Ascending aorta (tissue), 2 donors: ENCODE results near the gene RASL11B. TPM values are rescaled to one million over a fixed set of nuclear protein-coding genes. Genes with fewer than 3 reads are reported as not detected.

ENCODE experiments used
- DNase-seq, 2 donors: peaks; one replicate each; pipeline ENCODE4 v3.0.0-alpha.2; 2019; ENCODE audit warnings: low spot score in 2 of 2
- H3K27ac ChIP-seq, 2 donors: fragments of 200-600 bp; sonication (generic); one replicate each; pipeline ENCODE4 v1.5.1; 2016 to 2017; ENCODE audit warnings: mild to moderate bottlenecking in 1 of 2
- H3K27me3 ChIP-seq: fragments of 200-600 bp; sonication (generic); one replicate; pipeline ENCODE4 v1.5.1; 2017
- H3K36me3 ChIP-seq, 2 donors: fragments of 200-600 bp; sonication (generic); one replicate each; pipeline ENCODE4 v1.5.1; 2016
- H3K4me1 ChIP-seq, 2 donors: fragments of 200-600 bp; sonication (generic); one replicate each; pipeline ENCODE4 v1.5.1; 2016 to 2017; ENCODE audit warnings: mild to moderate bottlenecking in 1 of 2
- H3K4me3 ChIP-seq, 2 donors: fragments of 200-600 bp; sonication (generic); one replicate each; pipeline ENCODE4 v1.5.1; 2016 to 2017; ENCODE audit warnings: mild to moderate bottlenecking in 1 of 2
- H3K9me3 ChIP-seq, 2 donors: fragments of 200-600 bp; sonication (generic); one replicate each; pipeline ENCODE4 v1.5.1; 2016
- CTCF ChIP-seq, 3 experiments: fragments of 200-600 bp in 2 of 3; fragments of 450-650 bp in 1 of 3; sonication (generic) in 2 of 3; IDR thresholded peaks; one replicate each; pipeline ENCODE4 v1.5.1; 2016 to 2019; ENCODE audit warnings: antibody characterized with exemption in 3 of 3, mild to moderate bottlenecking in 1 of 3, moderate library complexity in 1 of 3
- intact Hi-C: fragments of 100-400 bp; cut with DNase I; formaldehyde crosslinking; loops from one replicate; pipeline ENCODE4 v1.15.1; 2023
- total RNA-seq: library from RNA; depleted of rRNA; stranded (reverse); fragments of >200 nt; gene quantifications from one replicate; pipeline ENCODE4 v1.1.0, GENCODE V29; 2016

RASL11B gene
- total RNA-seq, 1 donor from 2014 or later: not detected

- Histone ChIP-seq H3K36me3 (no peaks in the 10 kb centered on the region), H3K9me3 (no peaks in the 10 kb centered on the region), H3K27me3 (no peaks in the 10 kb centered on the region), H3K27ac (no peak overlapping the region), H3K4me3 (no peak overlapping the region), H3K4me1 (no peaks in the 10 kb centered on the region)
- no peak for DNase-seq
- intact Hi-C loops: loop anchor here (5.0 kb wide), 1 partner anchor 1645 kb away; no protein-coding TSS in a partner anchor
- TF ChIP-seq CTCF (IDR thresholded peaks at IDR 0.05): no peak
Observed at GRCh38 chr4:52841682-52842456, 20.2 kb upstream of the RASL11B start.

- Histone ChIP-seq H3K27ac (no peak overlapping the region), H3K4me1 (no peaks in the 10 kb centered on the region), H3K4me3 (no peak overlapping the region), H3K27me3 (no peaks in the 10 kb centered on the region), H3K36me3 (no peaks in the 10 kb centered on the region), H3K9me3 (no peaks in the 10 kb centered on the region)
- no peak for DNase-seq
- TF ChIP-seq CTCF (IDR thresholded peaks at IDR 0.05): no peak
- intact Hi-C loops: loop anchor here (5.0 kb wide), 1 partner anchor 1645 kb away; no protein-coding TSS in a partner anchor
Observed at GRCh38 chr4:52842792-52843191, 19.3 kb upstream of the RASL11B start.

DNA sequence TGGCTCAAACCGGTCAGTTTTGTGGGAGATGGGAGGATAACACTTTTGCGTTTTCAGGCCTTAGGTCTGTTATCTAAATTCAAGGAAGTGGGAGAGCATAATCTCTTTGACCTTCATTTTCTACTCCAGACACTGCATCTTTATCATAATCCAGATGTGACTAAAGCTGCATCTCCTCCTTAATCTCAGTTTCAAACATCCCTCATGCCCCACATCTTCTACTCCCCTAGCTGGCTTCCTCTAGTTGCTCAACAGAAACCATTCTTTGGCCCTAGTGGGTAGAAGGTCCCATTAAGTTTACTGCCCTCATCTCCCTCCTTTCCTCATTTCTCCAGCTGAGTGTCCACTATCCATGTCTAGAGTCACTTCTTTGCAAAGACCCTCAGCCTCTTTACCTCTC is 18.8 kb upstream of the RASL11B start:
- Histone ChIP-seq H3K36me3 (no peaks in the 10 kb centered on the region), H3K9me3 (no peaks in the 10 kb centered on the region), H3K27ac (no peak overlapping the region), H3K4me1 (no peaks in the 10 kb centered on the region), H3K4me3 (no peak overlapping the region), H3K27me3 (no peaks in the 10 kb centered on the region)
- DNase-seq: no peak
- TF ChIP-seq CTCF (IDR thresholded peaks at IDR 0.05): no peak
- intact Hi-C loops: loop anchor here (5.0 kb wide), 1 partner anchor 1644 kb away; no protein-coding TSS in a partner anchor

- Histone ChIP-seq H3K27ac (no peak overlapping the region), H3K4me1 (no peaks in the 10 kb centered on the region), H3K27me3 (no peaks in the 10 kb centered on the region), H3K36me3 (no peaks in the 10 kb centered on the region), H3K4me3 (no peak overlapping the region), H3K9me3 (no peaks in the 10 kb centered on the region)
- no peak for DNase-seq
- TF ChIP-seq CTCF (IDR thresholded peaks at IDR 0.05): no peak
- intact Hi-C loops: loop anchor here (5.0 kb wide), 1 partner anchor 1643 kb away; no protein-coding TSS in a partner anchor
Observed at GRCh38 chr4:52843958-52844357, 18.2 kb upstream of the RASL11B start.

DNA sequence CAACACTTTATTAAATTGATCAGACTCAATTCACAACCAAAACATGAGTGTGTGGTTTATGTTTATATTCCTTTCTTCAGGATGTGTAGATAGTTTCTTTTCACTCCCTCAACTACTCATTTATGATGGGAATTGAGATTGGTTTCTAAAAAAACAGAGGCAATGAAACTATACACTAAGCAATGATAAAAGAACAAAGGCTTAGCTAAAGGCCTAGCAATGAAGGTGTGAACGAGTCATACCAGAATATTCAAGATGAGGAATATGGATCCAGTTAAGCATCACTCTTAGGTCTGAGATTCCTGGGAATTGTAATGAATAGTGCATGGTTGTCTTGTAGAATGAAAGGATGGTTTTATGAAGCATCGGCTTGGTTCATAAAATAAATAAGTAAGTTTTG is 17.5 kb upstream of the RASL11B start:
- no peak overlapping the region for H3K27ac ChIP-seq
- no peaks in the 10 kb centered on the region for H3K9me3 ChIP-seq
- no peak for TF ChIP-seq CTCF (IDR thresholded peaks at IDR 0.05)
- no peak for DNase-seq
- H3K4me1 ChIP-seq: no peaks in the 10 kb centered on the region
- H3K27me3 ChIP-seq: no peaks in the 10 kb centered on the region
- no peak overlapping the region for H3K4me3 ChIP-seq
- no peaks in the 10 kb centered on the region for H3K36me3 ChIP-seq
- intact Hi-C loops: loop anchor here (5.0 kb wide), 1 partner anchor 1643 kb away; no protein-coding TSS in a partner anchor
